Left ventricle myocardium superior (tissue), 1 donor: ENCODE measurements around the gene CA7. TPM values are rescaled to one million over a fixed set of nuclear protein-coding genes. Genes with fewer than 3 reads are reported as not detected.
A peak's percentile ranks its signal among the peaks of the same experiment; 100 is the strongest.
"Not testable (repeated sequence)": the region's sequence is repeated elsewhere in the genome, so short reads cannot be mapped to it uniquely, and the experiment has no call there.

Experiments
- ATAC-seq: fragments of 200-7000 bp; cut with Tn5 transposase; one replicate; pipeline ENCODE4 v1.9.1; 2020; ENCODE audit warnings: mild to moderate bottlenecking, moderate library complexity
- DNase-seq: peaks from one replicate; pipeline ENCODE4 v3.0.0-alpha.2; 2020
- intact Hi-C: fragments of 100-400 bp; cut with micrococcal nuclease; formaldehyde crosslinking; loops from one replicate; pipeline ENCODE4 v1.11.0; 2022
- total RNA-seq: library from RNA; stranded (reverse); fragmentation: NEBNext Ultra II Directional; extraction: Animal tissue kit (Norgen Biotek cat#: 25700); gene quantifications from one replicate; pipeline ENCODE4 v1.2.1, GENCODE V29; 2021
- donor health status: DM: no; HTN: yes; CAD: no; lungs with severe emphysema.

CA7 gene
- total RNA-seq, 1 donor from 2014 or later = not detected

DNA sequence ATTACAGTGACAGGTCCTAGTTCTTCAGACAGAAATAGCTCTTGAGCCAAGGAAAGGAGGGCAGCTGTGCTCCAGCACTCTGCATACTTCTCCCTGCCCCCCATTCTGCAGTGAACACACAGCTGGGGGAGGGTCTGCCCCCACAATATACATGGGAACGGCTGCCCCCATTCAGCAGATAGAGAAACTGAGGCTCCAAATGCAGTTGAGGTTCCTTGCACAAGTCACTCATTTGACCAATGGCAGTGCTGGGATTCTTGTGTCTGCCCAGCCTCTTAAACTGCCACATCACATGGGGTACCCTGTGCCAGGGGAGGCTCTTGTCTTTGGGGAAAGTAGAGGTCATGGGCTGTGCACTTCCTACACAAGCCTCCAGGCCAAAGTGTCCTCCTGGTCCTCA, 25.2 kb downstream of the CA7 start:
- intact Hi-C loops = no loop called here
- ATAC-seq (no peak), DNase-seq (no peak)

DNA sequence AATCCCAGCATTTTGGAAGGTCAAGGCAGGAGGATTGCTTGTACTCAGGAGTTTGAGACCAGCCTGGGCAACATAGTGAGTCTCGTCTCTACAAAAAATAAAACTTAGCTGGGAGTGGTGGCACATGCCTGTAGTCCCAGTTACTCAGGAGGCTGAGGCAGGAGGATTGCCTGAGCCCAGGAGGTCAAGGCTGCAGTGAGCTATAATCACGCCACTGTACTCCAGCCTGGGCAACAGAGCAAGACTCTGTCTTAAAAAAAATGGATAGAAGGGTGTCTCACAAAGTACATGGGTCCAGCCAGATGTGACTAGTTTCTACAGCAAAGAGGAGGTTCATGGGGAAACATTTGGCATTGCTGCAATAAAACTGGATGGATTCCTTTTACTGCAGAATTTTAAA, 27.1 kb downstream of the CA7 start:
- ATAC-seq, intact Hi-C loops, DNase-seq: not testable (repeated sequence)

DNA sequence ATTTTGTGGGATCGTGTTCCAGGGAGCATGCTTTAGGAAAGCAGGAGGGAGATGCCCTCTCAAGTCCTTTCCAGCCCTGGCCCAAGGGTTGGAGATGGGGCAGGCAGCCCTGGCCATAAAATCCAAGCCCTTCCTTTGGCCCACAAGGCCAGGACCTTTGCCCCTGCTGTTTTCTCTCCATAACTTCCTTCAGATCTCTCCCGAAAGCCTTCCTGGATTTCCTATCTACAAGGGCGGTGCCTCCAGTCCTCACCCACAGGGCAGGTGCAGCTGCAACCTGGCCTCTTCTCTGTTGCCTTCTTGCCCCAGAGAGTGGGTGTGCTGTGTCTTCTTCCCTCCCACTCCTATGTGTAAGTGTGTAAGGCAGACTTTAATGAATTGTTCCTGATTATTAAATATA, 27.6 kb downstream of the CA7 start:
- intact Hi-C loops = no loop called here
- ATAC-seq (no peak), DNase-seq (no peak)

DNA sequence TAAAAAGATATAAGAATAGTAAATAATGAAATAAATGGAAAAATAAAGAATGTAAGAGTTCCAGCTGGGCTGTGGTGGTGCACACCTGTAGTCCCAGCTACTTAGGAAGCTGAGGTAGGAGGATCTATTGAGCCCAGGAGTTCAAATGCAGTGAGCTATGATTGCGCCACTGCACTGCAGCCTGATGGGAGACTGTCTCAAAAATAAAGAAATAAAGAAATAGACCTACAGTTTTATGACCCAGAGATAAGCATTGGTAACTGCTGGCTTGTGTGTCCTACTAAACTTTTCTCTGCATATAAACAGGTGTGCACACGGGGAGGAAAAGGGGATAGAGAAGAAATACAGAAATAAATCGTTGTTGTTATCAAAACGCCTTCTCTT, 28.3 kb downstream of the CA7 start:
- intact Hi-C loops = no loop called here
- ATAC-seq = no peak
- DNase-seq = no peak

DNA sequence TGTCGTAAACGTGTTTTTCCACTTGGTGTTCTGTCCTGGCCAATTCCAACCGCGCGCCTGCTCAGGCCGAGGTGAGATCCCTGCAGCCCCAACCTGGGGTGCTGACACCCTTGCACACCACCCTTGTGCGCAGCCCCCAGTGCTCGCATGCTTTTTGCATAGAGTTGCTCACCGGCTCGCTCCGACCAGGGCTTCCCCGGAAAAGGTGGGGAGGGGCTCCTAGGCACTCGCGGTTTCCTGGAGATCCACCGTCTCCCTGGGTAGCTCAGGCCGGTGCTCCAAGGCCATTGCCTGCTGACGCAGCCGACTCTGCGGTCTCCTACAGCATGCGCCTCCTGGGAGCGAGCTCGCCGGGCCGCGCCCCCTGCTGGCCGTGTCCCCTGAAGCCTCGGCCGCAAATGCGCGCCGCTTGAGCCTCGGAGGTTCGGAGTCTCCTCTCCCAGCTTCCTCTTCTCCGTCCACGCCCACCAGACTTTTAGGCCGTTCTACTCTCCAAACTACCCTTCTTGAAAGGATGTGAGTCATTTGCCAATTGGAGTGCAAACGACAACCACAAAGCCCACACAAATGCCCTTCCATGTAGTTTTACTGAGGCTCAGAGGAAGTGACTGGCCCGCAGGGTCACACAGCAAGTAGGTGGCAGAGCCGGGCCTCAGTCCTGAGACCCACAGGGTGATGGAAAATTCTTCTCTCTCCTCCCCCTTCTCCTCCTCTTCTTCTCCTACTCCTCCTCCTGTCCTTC, 28.9 kb downstream of the CA7 start:
- ATAC-seq = peak; percentile 96
- peak; percentile 96 for DNase-seq
- intact Hi-C loops = no loop called here

DNA sequence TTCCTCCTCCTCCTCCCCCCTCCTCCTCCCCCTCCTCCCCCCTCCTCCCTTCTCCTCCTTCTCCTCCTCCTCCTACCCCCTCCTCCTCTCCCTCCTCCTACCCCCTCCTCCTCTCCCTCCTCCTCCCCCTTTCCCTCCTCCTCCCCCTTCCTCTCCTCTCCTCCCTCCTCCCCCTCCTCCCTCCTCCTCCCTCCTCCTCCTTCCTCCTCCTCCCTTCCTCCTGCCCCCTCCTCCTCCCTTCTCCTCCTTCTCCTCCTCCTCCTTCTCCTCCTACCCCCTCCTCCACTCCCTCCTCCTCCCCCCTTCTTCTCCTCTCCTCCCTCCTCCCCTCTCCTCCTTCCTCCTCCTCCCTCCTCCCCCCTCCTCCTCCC, 29.5 kb downstream of the CA7 start:
- intact Hi-C loops = no loop called here
- DNase-seq (no peak), ATAC-seq (no peak)

DNA sequence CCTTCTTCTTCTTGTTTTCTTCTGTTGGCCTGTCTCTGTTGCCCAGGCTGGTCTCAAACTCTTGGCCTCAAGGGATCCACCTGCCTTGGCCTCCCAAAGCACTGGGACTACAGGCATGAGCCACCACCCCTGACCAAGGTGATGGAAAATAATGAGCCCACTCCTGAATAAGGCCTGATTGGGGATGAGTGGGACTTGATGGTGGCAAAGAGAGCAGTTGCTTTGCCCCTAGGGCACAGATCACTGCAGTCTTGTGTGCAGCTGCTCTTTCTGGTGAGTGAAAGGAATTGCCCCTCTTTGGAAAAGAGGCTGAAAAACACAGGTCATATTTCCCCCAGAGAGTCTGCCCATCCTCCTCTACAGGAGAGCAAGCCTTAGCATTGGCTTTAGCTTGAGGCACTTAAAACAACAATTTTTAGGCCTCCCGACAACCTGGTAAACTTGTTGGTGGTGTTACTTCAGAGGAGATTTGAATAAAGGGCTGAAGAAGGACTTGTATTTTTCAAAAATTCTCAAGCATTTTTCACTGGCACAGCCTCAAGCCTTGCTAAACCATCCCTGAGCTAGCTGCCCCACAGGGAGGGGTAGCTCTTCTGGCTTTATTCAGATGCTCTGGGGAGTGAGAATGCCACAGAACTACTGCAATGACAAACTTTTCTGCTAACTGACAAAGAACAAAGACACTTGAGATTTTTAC, 30.0 kb downstream of the CA7 start:
- intact Hi-C loops = no loop called here
- DNase-seq (no peak), ATAC-seq (no peak)

DNA sequence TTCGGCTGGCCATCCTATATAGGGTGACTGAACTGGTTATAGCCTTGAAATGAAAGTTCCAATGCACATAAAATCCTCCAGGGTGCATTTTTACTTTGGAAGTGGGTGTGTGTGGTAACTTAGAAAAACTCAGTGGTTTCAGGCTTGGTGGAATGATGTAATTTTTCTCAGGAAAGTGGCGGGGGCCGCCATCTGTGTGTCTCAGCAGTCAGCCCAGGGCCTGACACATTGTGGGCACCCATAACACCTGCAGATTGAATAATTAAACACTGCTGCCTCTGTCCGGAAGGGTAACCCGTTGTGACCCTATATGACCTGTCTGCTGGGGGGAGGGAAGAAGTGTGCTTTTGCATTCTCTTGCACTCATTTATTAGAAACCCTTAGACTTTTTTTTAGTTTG, 33.9 kb downstream of the CA7 start:
- DNase-seq (no peak), ATAC-seq (no peak)
- intact Hi-C loops = no loop called here

DNA sequence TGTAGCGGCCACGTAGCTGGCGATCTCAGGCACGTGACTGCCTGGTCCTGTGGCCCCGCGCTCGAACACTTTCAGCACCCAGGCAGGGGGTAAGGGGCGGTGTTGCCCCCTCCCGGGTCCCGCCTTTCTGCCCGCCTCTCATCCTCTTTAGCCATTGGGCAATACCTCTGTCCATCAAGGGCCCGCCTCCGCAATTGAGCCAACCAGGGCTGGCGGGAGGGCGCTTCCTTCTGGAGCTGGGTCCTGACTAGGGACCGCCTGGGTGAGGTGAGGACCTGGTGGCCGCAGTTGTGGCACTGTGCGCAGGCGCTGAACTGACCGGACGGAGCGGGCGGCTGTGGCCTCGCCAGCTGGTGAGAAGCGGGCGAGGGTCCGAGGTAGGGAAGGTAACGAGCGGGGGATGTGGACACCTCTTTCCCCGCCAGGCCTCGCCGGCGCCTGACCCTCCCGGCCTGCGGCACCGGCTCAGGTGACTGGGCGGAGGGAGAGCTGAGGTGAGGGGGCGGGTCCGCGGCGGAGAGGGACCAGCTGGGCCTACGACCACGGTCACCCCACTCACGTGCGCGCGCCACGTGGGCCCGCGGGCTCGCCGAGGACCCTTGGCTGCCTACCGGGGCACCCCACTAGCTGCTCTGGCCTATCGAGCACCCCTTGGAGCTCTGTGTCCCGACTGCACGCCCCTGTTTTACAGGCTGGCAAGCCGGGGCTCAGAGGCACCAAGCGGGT, 36.2 kb downstream of the CA7 start, which contains the start of gene PDP2:
PDP2 (plus strand) TSS at position 228 of the 726 bp plus-strand sequence. CDS start 3,770 bp downstream, outside the sequence.
- DNase-seq (peak; percentile 95), ATAC-seq (peak; percentile 98)
- intact Hi-C loops = no loop called here

DNA sequence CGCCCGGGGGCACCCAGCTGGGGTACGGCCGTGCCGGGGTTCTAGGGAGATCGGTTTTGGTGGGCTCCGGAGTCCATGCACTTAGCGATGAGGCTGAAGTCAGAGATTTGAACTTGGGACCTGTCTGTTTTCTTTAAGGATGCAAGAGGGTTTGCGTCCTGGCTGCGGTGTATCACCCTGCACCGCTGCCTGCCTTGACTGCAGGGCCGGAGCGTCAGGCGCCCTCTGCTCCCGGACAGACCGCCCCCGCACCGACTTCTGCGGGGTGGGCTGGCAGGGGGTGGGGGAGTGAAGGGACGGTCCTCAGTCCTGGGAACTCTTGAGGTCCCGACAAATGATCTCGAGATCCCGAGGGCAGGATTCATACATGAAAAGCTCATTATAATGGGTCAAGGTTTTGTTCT, 36.8 kb downstream of the CA7 start:
- intact Hi-C loops = no loop called here
- DNase-seq = no peak
- peak; percentile 17 for ATAC-seq

DNA sequence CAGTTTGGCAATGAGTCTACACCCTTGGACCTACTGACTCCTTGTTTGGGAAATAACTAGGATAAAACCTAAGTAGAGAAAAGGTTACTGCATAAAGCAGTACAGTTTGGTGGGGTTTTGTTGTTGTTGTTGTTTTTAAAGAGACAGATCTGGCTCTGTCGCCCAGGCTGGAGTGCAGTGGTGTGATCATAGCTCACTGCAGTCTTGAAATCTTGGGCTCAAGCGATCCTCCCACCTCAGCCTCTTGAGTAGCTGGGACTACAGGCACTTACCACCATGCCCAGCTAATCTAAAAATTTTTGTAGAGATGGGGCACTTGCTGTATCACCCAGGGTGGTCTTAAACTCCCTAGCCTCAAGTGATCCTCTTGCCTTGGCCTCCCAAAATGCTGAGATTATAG, 37.3 kb downstream of the CA7 start:
- DNase-seq (no peak), ATAC-seq (no peak)
- intact Hi-C loops = no loop called here

DNA sequence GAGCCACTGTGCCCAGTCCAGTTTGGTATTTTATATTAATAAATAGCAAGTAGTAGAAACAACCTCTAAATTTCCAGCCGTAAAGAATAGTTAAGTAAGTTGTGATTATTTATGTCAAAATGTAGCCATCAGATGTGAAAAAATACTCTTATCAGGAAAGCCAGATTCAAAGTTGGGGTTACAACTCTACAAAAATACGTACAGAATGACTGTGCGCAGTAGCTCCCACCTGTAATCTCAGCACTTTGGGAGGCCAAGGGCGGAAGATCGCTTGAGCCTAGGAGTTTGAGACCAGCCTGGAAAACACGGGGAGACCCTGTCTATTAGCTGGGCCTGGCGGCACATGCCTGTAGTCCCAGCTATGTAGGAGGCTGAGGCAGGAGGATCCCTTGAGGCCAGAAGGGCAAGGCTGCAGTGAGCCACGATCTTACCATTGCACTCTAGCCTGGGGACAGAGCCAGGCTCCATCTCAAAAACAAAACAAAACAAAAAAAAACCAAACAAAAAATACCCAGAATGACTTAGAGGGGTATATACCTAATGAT, 37.8 kb downstream of the CA7 start:
- intact Hi-C loops = no loop called here
- ATAC-seq (no peak), DNase-seq (no peak)

DNA sequence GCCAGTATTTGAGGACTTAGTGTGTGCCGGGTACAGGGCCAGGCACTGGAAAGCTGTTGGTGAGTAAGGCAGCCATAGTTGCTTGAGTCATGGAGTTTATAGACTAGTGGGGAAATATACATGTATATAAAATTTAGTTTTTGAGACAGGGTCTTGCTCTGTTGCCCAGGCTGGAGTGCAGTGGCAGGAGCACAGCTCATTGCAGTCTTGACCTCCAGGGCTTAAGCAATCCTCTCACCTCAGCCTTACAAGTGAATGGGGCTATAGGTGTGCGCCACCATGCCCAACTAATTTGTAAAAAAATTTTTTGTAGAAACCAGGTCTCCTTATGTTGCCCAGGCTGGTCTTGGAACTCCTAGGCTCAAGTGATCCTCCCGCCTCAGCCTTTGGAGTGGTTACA, 38.5 kb downstream of the CA7 start:
- DNase-seq (no peak), ATAC-seq (no peak)
- intact Hi-C loops = no loop called here

DNA sequence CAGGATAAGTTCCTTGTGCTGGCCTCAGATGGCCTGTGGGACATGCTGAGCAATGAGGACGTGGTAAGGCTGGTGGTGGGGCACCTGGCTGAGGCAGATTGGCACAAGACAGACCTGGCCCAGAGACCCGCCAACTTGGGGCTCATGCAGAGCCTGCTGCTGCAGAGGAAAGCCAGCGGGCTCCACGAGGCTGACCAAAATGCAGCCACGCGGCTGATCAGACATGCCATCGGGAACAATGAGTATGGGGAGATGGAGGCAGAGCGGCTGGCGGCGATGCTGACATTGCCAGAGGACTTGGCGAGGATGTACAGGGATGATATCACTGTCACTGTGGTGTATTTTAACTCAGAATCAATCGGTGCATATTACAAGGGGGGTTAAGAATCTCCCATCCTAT, 41.3 kb downstream of the CA7 start:
- no peak for DNase-seq
- no peak for ATAC-seq
- intact Hi-C loops = no loop called here

DNA sequence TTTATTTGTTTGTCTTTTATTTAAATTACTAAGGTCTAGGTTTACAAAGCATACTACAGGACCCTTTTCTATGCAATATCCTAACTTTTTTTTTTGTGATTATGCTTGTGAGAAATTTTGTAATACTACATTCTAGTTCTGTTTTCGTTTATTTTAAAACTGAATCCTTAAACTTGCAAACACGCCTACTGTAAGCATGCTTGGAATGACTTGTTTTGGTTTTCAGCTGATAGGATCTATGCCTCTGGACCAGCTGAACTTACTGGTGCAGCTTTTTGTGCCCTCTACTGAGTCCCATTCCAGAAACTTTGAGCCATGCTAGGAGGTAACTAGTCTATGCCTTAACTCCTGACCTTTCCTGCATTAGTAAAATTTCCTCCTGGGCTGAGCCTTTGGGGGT, 42.1 kb downstream of the CA7 start:
- intact Hi-C loops = no loop called here
- ATAC-seq = no peak

DNA sequence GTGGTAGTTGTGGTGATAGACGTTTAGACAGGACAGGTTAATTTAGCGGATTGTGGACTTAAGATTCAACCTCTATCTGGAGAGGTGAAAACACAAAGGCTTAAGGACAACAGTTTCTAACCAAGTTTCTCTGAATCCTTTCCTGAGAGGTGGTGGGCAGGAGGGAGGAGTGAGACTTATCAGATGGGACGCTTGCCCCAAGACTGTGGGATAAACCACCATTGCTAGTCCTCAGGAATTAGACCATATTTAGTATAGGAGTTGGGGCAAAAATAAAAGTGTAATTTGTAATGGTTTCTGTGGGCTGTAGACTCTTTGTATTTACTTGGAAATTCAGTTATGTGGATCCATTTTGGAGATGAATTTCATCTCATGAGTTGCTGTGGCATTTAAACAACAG, 42.7 kb downstream of the CA7 start:
- intact Hi-C loops = no loop called here
- DNase-seq (no peak), ATAC-seq (no peak)

More for the DNA sequence above, 42.1 kb downstream of the CA7 start:
- no peak for DNase-seq

DNA sequence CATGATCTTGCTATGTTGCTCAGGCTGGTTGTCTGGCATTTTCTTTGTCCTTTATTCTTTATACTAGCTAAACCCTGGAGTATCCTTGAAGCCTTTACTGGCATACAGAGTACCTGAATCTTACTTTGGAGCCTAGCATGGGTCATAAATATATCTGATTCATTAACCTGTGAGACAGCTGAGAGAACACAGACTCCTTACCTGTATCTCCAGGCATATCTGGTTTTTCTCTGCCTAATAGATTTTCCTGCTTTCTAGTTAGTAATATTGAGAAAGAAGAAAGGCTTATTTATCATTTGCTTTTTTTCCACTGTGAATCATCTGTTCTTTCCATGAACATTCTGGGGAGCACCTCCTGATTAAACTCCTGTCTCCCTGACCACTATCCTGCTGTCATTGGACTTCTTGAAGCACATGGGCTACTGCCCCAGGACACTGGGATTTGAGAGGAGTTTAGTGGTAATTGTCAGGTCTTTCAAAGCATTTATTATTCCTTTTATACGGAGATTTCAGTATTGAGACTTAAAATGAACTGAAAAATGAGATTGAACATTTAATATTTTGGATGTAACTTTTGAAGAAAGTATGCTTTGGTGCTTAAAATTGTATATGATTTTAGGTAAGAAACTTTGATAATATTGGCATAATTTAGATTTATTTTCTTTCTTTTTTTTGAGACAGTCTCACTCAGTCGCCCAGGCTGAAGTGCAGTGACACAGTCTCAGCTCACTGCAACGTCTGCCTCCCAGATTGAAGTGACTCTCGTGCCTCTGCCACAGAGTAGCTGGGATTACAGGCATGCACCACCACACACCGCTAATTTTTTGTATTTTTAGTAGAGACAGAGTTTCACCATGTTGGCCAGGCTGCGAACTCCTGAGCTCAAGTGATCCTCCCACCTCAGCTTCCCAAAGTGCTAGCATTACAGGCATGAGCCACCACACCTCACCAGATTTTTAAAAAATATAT, 44.7 kb downstream of the CA7 start:
- no peak for ATAC-seq
- no peak for DNase-seq
- intact Hi-C loops = no loop called here

DNA sequence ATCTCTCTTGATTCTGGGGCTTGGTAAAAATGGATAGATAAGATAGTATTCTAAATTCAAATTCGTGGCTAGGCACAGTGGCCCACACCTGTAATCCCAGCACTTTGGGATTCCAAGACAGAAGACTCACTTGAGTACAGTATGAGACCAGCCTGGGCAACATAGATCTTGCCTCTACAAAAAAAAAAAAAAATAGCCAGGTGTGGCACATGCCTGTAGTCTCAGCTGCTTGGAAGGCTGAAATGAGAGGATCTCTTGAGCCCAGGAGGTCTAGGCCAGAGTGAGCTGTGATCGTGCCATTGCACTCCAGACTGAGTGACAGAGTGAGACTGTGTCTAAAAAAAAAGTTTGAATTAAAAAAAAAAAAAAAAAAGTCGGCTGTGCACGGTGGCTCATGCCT, 45.4 kb downstream of the CA7 start:
- ATAC-seq (no peak), DNase-seq (no peak)
- intact Hi-C loops = no loop called here

DNA sequence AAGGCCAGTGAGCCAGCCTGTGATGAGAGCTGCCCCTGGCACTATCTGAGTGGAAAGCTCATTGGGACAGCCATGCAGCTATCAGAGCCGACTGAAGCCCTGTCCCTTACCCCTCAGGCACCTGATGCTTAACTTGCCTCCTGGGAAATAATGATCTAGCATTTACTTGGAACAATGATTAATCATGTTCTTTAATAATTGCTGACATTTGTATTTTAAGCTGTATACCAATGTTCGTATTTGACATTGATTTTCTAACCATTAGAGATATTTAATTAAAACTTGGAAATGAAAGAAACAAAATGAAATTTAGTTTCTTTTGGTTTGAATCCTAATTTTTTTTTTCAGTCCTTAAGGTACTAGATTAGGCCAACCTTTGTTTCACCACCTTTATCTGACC, 46.6 kb downstream of the CA7 start:
- no peak for ATAC-seq
- no peak for DNase-seq
- intact Hi-C loops = no loop called here
